Stimulated activated CD4-positive, alpha-beta T cell treated with anti-CD3 and anti-CD28 coated beads, Interleukin-1b, Interleukin-23, amount 100 ng/mL, for 24 hours (primary cell): ENCODE measurements around the gene UNC119.

Experiments
- DNase-seq, 4 experiments: peaks; one replicate each; pipeline ENCODE4 v3.0.0-alpha.2; 2020; ENCODE audit warnings: low read depth in 4 of 4, low spot score in 1 of 4

Gene UNC119

GRCh38 chr17:28545141-28545503 lies 7.3 kb downstream of the UNC119 start:
- DNase-seq, result no peak

- DNase-seq, result no peak
Measured at GRCh38 chr17:28544402-28545140, 7.9 kb downstream of the UNC119 start.

- DNase-seq, result no peak
Measured at GRCh38 chr17:28541439-28541838, 11.0 kb downstream of the UNC119 start.

GRCh38 chr17:28540231-28540630 lies 12.2 kb downstream of the UNC119 start:
- DNase-seq, result no peak

- DNase-seq, result no peak
Measured at GRCh38 chr17:28538296-28538895, 14.0 kb downstream of the UNC119 start.

- DNase-seq, result no peak
Measured at GRCh38 chr17:28537219-28537610, 15.2 kb downstream of the UNC119 start.

GRCh38 chr17:28536532-28537218 lies 15.7 kb downstream of the UNC119 start:
- DNase-seq, result no peak

GRCh38 chr17:28534740-28535375 lies 17.6 kb downstream of the UNC119 start:
- no peak for DNase-seq

GRCh38 chr17:28533091-28533807 lies 19.2 kb downstream of the UNC119 start:
- DNase-seq, result no peak

- no peak for DNase-seq
Measured at GRCh38 chr17:28532050-28532960, 20.1 kb downstream of the UNC119 start.

GRCh38 chr17:28530926-28531325 lies 21.5 kb downstream of the UNC119 start:
- DNase-seq, result no peak

- no peak for DNase-seq
Measured at GRCh38 chr17:28530250-28530649, 22.2 kb downstream of the UNC119 start.

GRCh38 chr17:28529013-28529400 lies 23.4 kb downstream of the UNC119 start:
- no peak for DNase-seq

GRCh38 chr17:28528327-28529012 lies 24.0 kb downstream of the UNC119 start:
- DNase-seq, result no peak

- no peak for DNase-seq
Measured at GRCh38 chr17:28527859-28528258, 24.6 kb downstream of the UNC119 start.

GRCh38 chr17:28527181-28527681 lies 25.2 kb downstream of the UNC119 start:
- DNase-seq, result no peak

GRCh38 chr17:28526381-28526780 lies 26.0 kb downstream of the UNC119 start:
- no peak for DNase-seq

- no peak for DNase-seq
Measured at GRCh38 chr17:28524476-28525424, 27.7 kb downstream of the UNC119 start.
